LNCAP (cell line): ENCODE results near the gene HEG1.

Experiments used
- TF ChIP-seq, protein P1 (sequence below): fragments of 450-650 bp; IDR thresholded peaks from 2 replicates; pipeline ENCODE4 v1.5.1; 2017; ENCODE audit warnings: mild to moderate bottlenecking

The HEG1 gene

DNA sequence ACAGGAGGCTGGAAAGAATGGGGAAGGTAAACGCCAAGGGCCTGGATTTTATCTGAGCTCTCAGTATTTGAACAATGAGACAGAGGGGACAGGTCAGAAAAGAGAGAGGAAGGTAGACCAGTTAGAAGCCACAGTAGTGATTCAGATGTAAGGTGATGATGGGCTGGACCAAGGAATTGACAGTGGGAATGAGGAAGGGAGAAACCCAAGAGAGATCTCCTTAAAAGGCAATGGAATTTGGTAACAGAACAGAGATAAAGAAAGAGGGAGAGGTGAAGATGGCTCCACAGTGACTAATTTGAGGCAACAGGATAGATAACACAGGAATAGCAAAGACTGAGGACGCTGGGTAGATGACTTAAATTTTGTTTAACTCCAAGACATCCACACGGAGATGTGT is 11.4 kb upstream of the HEG1 start:
- TF ChIP-seq, protein P1, sequence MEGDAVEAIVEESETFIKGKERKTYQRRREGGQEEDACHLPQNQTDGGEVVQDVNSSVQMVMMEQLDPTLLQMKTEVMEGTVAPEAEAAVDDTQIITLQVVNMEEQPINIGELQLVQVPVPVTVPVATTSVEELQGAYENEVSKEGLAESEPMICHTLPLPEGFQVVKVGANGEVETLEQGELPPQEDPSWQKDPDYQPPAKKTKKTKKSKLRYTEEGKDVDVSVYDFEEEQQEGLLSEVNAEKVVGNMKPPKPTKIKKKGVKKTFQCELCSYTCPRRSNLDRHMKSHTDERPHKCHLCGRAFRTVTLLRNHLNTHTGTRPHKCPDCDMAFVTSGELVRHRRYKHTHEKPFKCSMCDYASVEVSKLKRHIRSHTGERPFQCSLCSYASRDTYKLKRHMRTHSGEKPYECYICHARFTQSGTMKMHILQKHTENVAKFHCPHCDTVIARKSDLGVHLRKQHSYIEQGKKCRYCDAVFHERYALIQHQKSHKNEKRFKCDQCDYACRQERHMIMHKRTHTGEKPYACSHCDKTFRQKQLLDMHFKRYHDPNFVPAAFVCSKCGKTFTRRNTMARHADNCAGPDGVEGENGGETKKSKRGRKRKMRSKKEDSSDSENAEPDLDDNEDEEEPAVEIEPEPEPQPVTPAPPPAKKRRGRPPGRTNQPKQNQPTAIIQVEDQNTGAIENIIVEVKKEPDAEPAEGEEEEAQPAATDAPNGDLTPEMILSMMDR = no peak

DNA sequence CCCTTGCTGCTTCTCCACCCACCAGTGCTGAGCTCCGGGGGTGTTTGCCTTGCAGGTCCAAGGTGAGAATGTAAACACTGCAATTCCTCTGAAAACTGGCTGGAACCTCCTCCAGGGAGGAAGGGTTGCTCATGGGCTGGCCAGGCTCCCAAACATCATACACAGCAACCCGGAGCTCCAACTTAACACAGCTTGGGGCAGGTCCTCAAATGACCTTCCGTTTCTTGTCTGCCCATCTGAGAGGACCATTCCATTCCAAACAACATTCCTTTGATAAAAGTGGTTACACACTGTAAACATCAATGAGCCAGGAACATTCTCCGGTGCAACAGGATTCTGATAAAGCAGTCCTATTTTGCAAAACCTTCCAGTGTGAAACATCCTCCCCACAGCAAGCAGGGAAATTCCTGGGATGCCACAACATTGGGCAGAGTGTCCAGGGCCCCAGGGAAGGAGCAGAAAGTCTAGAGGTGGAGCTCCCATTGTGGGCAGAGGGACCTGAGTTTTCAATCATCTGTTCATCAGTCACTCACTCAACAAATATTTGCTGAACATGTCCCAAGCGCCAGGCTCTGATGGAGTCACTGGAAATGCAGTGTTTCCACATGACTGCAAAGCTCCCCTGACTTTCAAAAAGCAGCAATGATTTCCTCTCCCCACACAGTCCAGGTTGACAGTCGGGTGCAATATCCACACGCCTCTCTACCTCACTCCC is 7.3 kb upstream of the HEG1 start:
- TF ChIP-seq, protein P1 = no peak

DNA sequence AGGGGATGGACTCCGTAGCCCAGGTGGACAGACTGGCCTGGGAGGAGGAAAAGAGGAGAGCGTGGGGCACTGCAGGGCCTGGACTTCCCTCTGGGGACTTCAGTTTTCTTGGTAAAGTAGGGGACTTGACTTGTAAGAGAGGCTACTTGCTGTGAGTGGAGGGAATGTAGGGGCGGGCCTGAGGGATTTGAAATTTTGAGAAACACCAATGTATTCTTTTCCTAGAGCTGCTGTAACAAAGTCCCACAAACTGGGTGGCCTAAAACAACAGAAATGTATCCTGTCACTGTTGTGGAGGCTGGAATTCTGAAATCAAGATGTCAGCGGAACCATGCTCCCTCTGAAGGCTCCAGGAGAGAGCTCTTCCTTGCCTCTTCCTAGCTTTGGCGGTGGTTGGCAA is 5.8 kb upstream of the HEG1 start:
- TF ChIP-seq, protein P1 = no peak

DNA sequence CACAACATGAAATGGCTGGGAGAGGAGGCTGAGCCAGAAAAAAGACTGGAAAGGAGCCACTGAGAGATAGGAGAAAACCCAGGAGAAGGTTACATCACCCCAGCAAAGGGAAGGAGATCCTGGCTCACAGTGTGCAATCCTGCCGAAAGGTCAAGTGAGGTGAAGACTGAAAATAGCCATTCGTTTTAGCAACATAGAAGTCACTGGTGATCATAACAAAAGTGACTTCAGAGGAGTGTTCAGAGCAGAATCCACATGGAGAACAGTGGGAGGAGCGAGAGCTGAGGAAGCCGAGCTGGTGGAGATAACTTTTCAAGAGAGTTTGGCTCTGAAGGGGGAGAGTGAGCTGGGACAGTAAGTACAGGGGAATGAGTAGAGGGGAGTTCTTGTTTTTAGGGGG is 5.4 kb upstream of the HEG1 start:
- TF ChIP-seq, protein P1 = no peak

DNA sequence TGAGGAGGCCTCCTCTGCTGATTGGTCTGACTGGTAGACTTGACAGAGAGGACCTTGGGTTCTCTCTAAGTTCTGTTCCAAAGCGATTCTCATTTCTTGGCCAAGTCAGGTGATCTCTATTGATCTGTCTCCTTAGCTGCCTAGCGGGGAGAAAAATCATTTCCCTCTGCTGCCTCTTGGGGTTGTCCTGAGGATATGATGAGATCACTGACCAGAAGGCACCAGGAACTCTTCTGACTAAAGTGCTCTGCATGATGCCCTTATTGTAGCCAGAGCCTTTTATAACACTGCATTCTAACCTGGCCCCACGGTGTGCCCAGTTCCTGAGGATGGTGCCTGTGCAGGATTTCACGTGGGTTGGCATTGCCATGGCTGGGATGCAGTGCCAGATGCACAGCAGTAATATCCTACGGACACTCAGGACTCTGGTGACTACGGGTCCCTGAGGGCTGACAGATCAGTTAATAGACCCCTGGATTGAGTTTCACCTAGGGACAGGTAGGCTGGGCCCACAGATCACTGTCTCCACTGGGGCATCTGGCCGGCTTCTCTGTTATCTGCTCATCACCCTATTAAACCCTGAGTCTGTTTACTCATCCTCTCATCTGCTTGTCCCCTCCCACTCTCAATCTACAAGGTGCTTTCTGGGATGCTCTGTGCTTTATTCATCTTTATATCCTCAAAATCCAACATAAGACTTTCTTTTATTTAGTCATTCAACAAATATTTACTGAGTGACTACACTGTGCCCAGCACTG is 3.9 kb upstream of the HEG1 start:
- TF ChIP-seq, protein P1 = no peak; the same call in 1 of the 2 replicates

DNA sequence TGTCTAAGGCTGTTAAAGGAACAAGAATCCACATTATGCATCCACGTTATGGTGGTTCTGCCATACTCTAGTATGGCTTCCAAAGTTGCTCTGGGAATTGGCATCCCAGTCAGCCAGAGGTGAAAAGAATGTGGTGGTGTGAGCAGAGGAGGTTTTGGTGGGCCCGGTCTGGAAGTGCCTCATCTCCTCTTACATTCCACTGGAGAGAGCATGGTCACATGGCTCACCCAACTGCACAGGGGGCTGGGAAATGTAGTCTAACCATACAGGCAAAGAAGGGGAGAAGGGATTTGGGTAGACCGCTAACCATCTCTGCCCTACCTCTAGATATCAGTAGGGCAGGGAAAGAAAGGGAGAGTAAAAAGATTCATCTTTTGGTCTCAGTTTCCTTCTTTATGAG is 3.2 kb upstream of the HEG1 start:
- TF ChIP-seq, protein P1 = no peak

DNA sequence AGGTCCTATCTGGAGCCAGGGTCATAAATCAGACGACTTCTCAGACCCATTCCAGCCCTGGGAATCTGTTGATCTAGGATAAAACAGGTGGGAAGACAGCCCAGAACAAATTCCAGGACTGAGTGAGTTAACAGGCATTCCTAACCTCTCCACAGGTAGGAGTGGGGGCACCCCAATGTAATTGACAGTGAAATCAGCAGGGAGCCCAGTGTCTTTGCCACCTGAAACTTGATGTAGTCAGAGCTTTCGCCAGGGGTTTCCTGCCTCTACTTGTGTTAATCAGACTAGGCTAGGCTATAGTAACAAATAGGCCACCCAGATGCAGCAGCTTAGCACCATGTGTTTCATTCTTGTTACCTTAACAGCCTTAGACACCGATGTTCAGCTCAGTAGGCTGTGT is 2.7 kb upstream of the HEG1 start:
- TF ChIP-seq, protein P1 = no peak
